GM23338 (cell line): Measurements from ENCODE around the gene DTX4.

Experiments used
- CTCF ChIP-seq, 2 experiments: fragments of 200-600 bp in 1 of 2; sonication (generic) in 1 of 2; conservative IDR thresholded peaks; 2 replicates each; pipeline versions ENCODE4 v1.5.1 to v1.6.1; 2016 to 2017; ENCODE audit warnings: antibody characterized with exemption in 2 of 2, low read depth in 2 of 2, mild to moderate bottlenecking in 2 of 2, moderate library complexity in 1 of 2
- EZH2 ChIP-seq: fragments of 200-600 bp; sonication (generic); IDR thresholded peaks from one replicate; pipeline ENCODE4 v1.8.0; 2017; ENCODE audit warnings: antibody characterized with exemption, mild to moderate bottlenecking, low read depth; ENCODE audit not compliant: unreplicated experiment

- TF ChIP-seq EZH2, result no peak
- TF ChIP-seq CTCF (conservative IDR thresholded peaks at IDR 0.05; ENCODE audit: low read depth in 2 of 2), result no peak
Measured at GRCh38 chr11:59154610-59155009, 17.3 kb upstream of the DTX4 start.
